SK-N-SH (cell line): ENCODE measurements around the gene UPK3B.
"Not testable (repeated sequence)": the region's sequence is repeated elsewhere in the genome, so short reads cannot be mapped to it uniquely, and the experiment has no call there.

ENCODE experiments used
- ELF1 ChIP-seq: IDR thresholded peaks from 2 replicates; pipeline ENCODE4 v1.4.0; 2012
- EP300 ChIP-seq, 2 experiments: IDR thresholded peaks; 2 replicates each; pipeline versions ENCODE4 v1.4.0 to v1.6.1; 2012; ENCODE audit warnings: borderline replicate concordance in 1 of 2, low read depth in 1 of 2, low read length in 1 of 2
- EZH2phosphoT487 ChIP-seq: fragments of 200-600 bp; sonication (generic); IDR thresholded peaks from 2 replicates; pipeline ENCODE4 v1.6.1; 2017; ENCODE audit warnings: low read depth, mixed run types, mild to moderate bottlenecking, antibody characterized with exemption, moderate library complexity, borderline replicate concordance
- FOXM1 ChIP-seq: IDR thresholded peaks from 2 replicates; pipeline ENCODE4 v1.4.0; 2012; ENCODE audit warnings: low read depth, mild to moderate bottlenecking
- IRF3 ChIP-seq: fragments of 150-350 bp; IDR thresholded peaks from 2 replicates; pipeline ENCODE4 v1.6.1; 2016; ENCODE audit warnings: mild to moderate bottlenecking, low read depth, low read length
- NFIC ChIP-seq: IDR thresholded peaks from 2 replicates; pipeline ENCODE4 v1.4.0; 2012; ENCODE audit warnings: borderline replicate concordance
- RAD21 ChIP-seq: IDR thresholded peaks from 2 replicates; pipeline ENCODE4 v1.6.1; 2012; ENCODE audit warnings: mild to moderate bottlenecking, low read length
- RCOR1 ChIP-seq: fragments of 150-350 bp; IDR thresholded peaks from 2 replicates; pipeline ENCODE4 v1.6.1; 2017; ENCODE audit warnings: antibody characterized with exemption, low read length
- RFX5 ChIP-seq: IDR thresholded peaks from 2 replicates; pipeline ENCODE4 v1.6.1; 2012; ENCODE audit warnings: mild to moderate bottlenecking, improper control_type of control experiment, low read length
- TAF1 ChIP-seq: IDR thresholded peaks from 2 replicates; pipeline ENCODE4 v1.6.1; 2012; ENCODE audit warnings: low read depth, mild to moderate bottlenecking, low read length, moderate library complexity, borderline replicate concordance
- YY1 ChIP-seq: IDR thresholded peaks from 2 replicates; pipeline ENCODE4 v1.4.0; 2012; ENCODE audit warnings: low read depth, mild to moderate bottlenecking
- TF ChIP-seq, protein P1 (sequence below): fragments of 200-600 bp; sonication (generic); IDR thresholded peaks from 2 replicates; pipeline ENCODE4 v1.6.1; 2017; ENCODE audit warnings: antibody characterized with exemption, mild to moderate bottlenecking, moderate library complexity
- TF ChIP-seq, protein P2 (sequence below): fragments of 150-350 bp; IDR thresholded peaks from 2 replicates; pipeline ENCODE4 v1.6.1; 2017; ENCODE audit warnings: antibody characterized with exemption, low read length, low read depth, borderline replicate concordance

- TF ChIP-seq FOXM1; YY1; EP300 (IDR thresholded peaks at IDR 0.05; ENCODE audit: borderline replicate concordance in 1 of 2, low read depth in 1 of 2, low read length in 1 of 2); RFX5; RAD21; RCOR1; ELF1; IRF3; EZH2phosphoT487; NFIC; TAF1: not testable (repeated sequence)
- TF ChIP-seq, protein P1, sequence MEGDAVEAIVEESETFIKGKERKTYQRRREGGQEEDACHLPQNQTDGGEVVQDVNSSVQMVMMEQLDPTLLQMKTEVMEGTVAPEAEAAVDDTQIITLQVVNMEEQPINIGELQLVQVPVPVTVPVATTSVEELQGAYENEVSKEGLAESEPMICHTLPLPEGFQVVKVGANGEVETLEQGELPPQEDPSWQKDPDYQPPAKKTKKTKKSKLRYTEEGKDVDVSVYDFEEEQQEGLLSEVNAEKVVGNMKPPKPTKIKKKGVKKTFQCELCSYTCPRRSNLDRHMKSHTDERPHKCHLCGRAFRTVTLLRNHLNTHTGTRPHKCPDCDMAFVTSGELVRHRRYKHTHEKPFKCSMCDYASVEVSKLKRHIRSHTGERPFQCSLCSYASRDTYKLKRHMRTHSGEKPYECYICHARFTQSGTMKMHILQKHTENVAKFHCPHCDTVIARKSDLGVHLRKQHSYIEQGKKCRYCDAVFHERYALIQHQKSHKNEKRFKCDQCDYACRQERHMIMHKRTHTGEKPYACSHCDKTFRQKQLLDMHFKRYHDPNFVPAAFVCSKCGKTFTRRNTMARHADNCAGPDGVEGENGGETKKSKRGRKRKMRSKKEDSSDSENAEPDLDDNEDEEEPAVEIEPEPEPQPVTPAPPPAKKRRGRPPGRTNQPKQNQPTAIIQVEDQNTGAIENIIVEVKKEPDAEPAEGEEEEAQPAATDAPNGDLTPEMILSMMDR = not testable (repeated sequence)
- TF ChIP-seq, protein P2, sequence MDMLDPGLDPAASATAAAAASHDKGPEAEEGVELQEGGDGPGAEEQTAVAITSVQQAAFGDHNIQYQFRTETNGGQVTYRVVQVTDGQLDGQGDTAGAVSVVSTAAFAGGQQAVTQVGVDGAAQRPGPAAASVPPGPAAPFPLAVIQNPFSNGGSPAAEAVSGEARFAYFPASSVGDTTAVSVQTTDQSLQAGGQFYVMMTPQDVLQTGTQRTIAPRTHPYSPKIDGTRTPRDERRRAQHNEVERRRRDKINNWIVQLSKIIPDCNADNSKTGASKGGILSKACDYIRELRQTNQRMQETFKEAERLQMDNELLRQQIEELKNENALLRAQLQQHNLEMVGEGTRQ = not testable (repeated sequence)
Measured at GRCh38 chr7:76498583-76499200, 11.7 kb upstream of the UPK3B start.
